Activated CD4-positive, alpha-beta memory T cell treated with anti-CD3 and anti-CD28 coated beads, Interleukin-2, amount 10 ng/mL, durations not matched to agents 7 days and 5 days (primary cell): ENCODE measurements around the gene CPA1. TPM values are rescaled to one million over a fixed set of nuclear protein-coding genes. Genes with fewer than 3 reads are reported as not detected.

Source experiments
- CTCF ChIA-PET: fragments of 350-600 bp; sonication (Branson Sonifier 250); formaldehyde crosslinking; loops from one replicate; lab custom pipeline; 2021; ENCODE audit warnings: antibody characterized with exemption, inconsistent platforms; lab: Charles Lee
- POLR2A ChIA-PET: fragments of 350-600 bp; sonication (Branson Sonifier 250); formaldehyde crosslinking; loops from one replicate; lab custom pipeline; 2021; ENCODE audit warnings: antibody characterized with exemption; lab: Charles Lee
- DNase-seq: peaks from one replicate; pipeline ENCODE4 v3.0.0-alpha.2; 2020
- H3K27ac Mint-ChIP-seq: one replicate; pipeline ENCODE4 v1.8.0; 2021; ENCODE audit warnings: mild to moderate bottlenecking, mixed read lengths
- H3K27me3 Mint-ChIP-seq: one replicate; pipeline ENCODE4 v1.8.0; 2021; ENCODE audit warnings: mixed read lengths
- H3K36me3 Mint-ChIP-seq: one replicate; pipeline ENCODE4 v1.8.0; 2021; ENCODE audit warnings: low read depth, mixed read lengths
- H3K4me1 Mint-ChIP-seq: one replicate; pipeline ENCODE4 v1.8.0; 2021; ENCODE audit warnings: mixed read lengths
- H3K4me3 Mint-ChIP-seq: one replicate; pipeline ENCODE4 v1.8.0; 2021; ENCODE audit warnings: mild to moderate bottlenecking, mixed read lengths
- H3K9me3 Mint-ChIP-seq: one replicate; pipeline ENCODE4 v1.8.0; 2021; ENCODE audit warnings: mixed read lengths
- total RNA-seq, 2 experiments: library from RNA; stranded (reverse); gene quantifications; one replicate each; pipeline ENCODE4 v1.2.3, GENCODE V29; 2021

Gene CPA1
- total RNA-seq, 2 experiments from 2014 or later: not detected

GRCh38 chr7:130362251-130362816, 18.0 kb upstream of the CPA1 start:
- Mint-ChIP-seq H3K27me3 (no peaks in the 10 kb centered on the region), H3K4me1 (peaks cover 3% of the 10 kb centered on the region), H3K27ac (no peak overlapping the region), H3K4me3 (no peak overlapping the region), H3K36me3 (no peaks in the 10 kb centered on the region), H3K9me3 (peaks cover 12% of the 10 kb centered on the region)
- ChIA-PET CTCF (interaction anchor here (0.6 kb wide), 1 partner anchor 470 kb away, joined by 3 read pairs; no protein-coding TSS in a partner anchor), POLR2A (no interaction called here)
- no peak for DNase-seq

- ChIA-PET CTCF (no interaction called here), POLR2A (no interaction called here)
Measured at GRCh38 chr7:130363026-130363847, 17.1 kb upstream of the CPA1 start.

GRCh38 chr7:130364451-130364850, 15.8 kb upstream of the CPA1 start:
- ChIA-PET CTCF (no interaction called here), POLR2A (no interaction called here)
- Mint-ChIP-seq H3K27me3 (no peaks in the 10 kb centered on the region), H3K9me3 (peaks cover 10% of the 10 kb centered on the region), H3K4me3 (no peak overlapping the region), H3K4me1 (peaks cover 3% of the 10 kb centered on the region), H3K27ac (no peak overlapping the region), H3K36me3 (no peaks in the 10 kb centered on the region)
- DNase-seq: no peak

More at GRCh38 chr7:130363026-130363847, 17.1 kb upstream of the CPA1 start:
- no peak overlapping the region for H3K27ac Mint-ChIP-seq
- no peak overlapping the region for H3K4me3 Mint-ChIP-seq
- H3K36me3 Mint-ChIP-seq: no peaks in the 10 kb centered on the region
- peaks cover 12% of the 10 kb centered on the region for H3K9me3 Mint-ChIP-seq
- no peak for DNase-seq
- H3K4me1 Mint-ChIP-seq: peaks cover 3% of the 10 kb centered on the region
- H3K27me3 Mint-ChIP-seq: no peaks in the 10 kb centered on the region

- Mint-ChIP-seq H3K27me3 (no peaks in the 10 kb centered on the region), H3K27ac (no peak overlapping the region), H3K4me3 (no peak overlapping the region), H3K4me1 (peaks cover 3% of the 10 kb centered on the region), H3K9me3 (peaks cover 5% of the 10 kb centered on the region), H3K36me3 (no peaks in the 10 kb centered on the region)
- CTCF ChIA-PET: interaction anchor here (0.5 to 0.6 kb wide), 2 partner anchors 354 to 1032 kb away, joined by 3 to 4 read pairs; no protein-coding TSS in a partner anchor
- no peak for DNase-seq
- POLR2A ChIA-PET: no interaction called here
Measured at GRCh38 chr7:130365088-130365487, 15.2 kb upstream of the CPA1 start.

- H3K4me3 Mint-ChIP-seq: no peak overlapping the region
- H3K27me3 Mint-ChIP-seq: no peaks in the 10 kb centered on the region
Measured at GRCh38 chr7:130365511-130366441, 14.5 kb upstream of the CPA1 start.

GRCh38 chr7:130366564-130366963, 13.7 kb upstream of the CPA1 start:
- no peak for DNase-seq
- CTCF ChIA-PET: no interaction called here
- H3K4me3 Mint-ChIP-seq: no peak overlapping the region

More at GRCh38 chr7:130365511-130366441, 14.5 kb upstream of the CPA1 start:
- CTCF ChIA-PET: interaction anchor here (0.5 to 0.6 kb wide), 2 partner anchors 355 to 1033 kb away, joined by 3 to 4 read pairs; no protein-coding TSS in a partner anchor
- Mint-ChIP-seq H3K36me3 (no peaks in the 10 kb centered on the region), H3K9me3 (no peaks in the 10 kb centered on the region), H3K4me1 (peaks cover 3% of the 10 kb centered on the region), H3K27ac (no peak overlapping the region)
- POLR2A ChIA-PET: no interaction called here
- no peak for DNase-seq

GRCh38 chr7:130367088-130367755, 13.1 kb upstream of the CPA1 start:
- Mint-ChIP-seq H3K4me1 (peaks cover 3% of the 10 kb centered on the region), H3K36me3 (no peaks in the 10 kb centered on the region), H3K27ac (no peak overlapping the region), H3K9me3 (no peaks in the 10 kb centered on the region), H3K27me3 (no peaks in the 10 kb centered on the region), H3K4me3 (no peak overlapping the region)
- ChIA-PET CTCF (no interaction called here), POLR2A (no interaction called here)
- no peak for DNase-seq

More at GRCh38 chr7:130366564-130366963, 13.7 kb upstream of the CPA1 start:
- H3K36me3 Mint-ChIP-seq: no peaks in the 10 kb centered on the region
- H3K9me3 Mint-ChIP-seq: no peaks in the 10 kb centered on the region
- H3K27ac Mint-ChIP-seq: no peak overlapping the region
- POLR2A ChIA-PET: no interaction called here
- H3K27me3 Mint-ChIP-seq: no peaks in the 10 kb centered on the region
- H3K4me1 Mint-ChIP-seq: peaks cover 3% of the 10 kb centered on the region

GRCh38 chr7:130367836-130368746, 12.2 kb upstream of the CPA1 start:
- no peaks in the 10 kb centered on the region for H3K36me3 Mint-ChIP-seq
- H3K4me1 Mint-ChIP-seq: peaks cover 3% of the 10 kb centered on the region
- DNase-seq: no peak
- POLR2A ChIA-PET: no interaction called here
- H3K9me3 Mint-ChIP-seq: no peaks in the 10 kb centered on the region
- H3K27me3 Mint-ChIP-seq: no peaks in the 10 kb centered on the region
- no peak overlapping the region for H3K27ac Mint-ChIP-seq
- no peak overlapping the region for H3K4me3 Mint-ChIP-seq
- CTCF ChIA-PET: no interaction called here

- Mint-ChIP-seq H3K27ac (no peak overlapping the region), H3K36me3 (no peaks in the 10 kb centered on the region), H3K27me3 (no peaks in the 10 kb centered on the region), H3K4me3 (no peak overlapping the region), H3K4me1 (no peaks in the 10 kb centered on the region), H3K9me3 (no peaks in the 10 kb centered on the region)
- POLR2A ChIA-PET: no interaction called here
- CTCF ChIA-PET: no interaction called here
- DNase-seq: no peak
Measured at GRCh38 chr7:130369110-130369711, 11.1 kb upstream of the CPA1 start.

- no peaks in the 10 kb centered on the region for H3K9me3 Mint-ChIP-seq
- CTCF ChIA-PET: no interaction called here
- no peak overlapping the region for H3K27ac Mint-ChIP-seq
- no peak for DNase-seq
- H3K4me3 Mint-ChIP-seq: no peak overlapping the region
- H3K27me3 Mint-ChIP-seq: no peaks in the 10 kb centered on the region
- no peaks in the 10 kb centered on the region for H3K36me3 Mint-ChIP-seq
- no peaks in the 10 kb centered on the region for H3K4me1 Mint-ChIP-seq
- POLR2A ChIA-PET: no interaction called here
Measured at GRCh38 chr7:130369831-130370550, 10.3 kb upstream of the CPA1 start.

- Mint-ChIP-seq H3K27me3 (no peaks in the 10 kb centered on the region), H3K4me3 (no peak overlapping the region), H3K27ac (no peak overlapping the region), H3K4me1 (no peaks in the 10 kb centered on the region), H3K9me3 (peaks cover 1% of the 10 kb centered on the region), H3K36me3 (no peaks in the 10 kb centered on the region)
- ChIA-PET CTCF (no interaction called here), POLR2A (no interaction called here)
- DNase-seq: no peak
Measured at GRCh38 chr7:130371046-130371445, 9.2 kb upstream of the CPA1 start.
